Caco-2 (cell line): ENCODE results near the gene ADD1. TPM values are rescaled to one million over a fixed set of nuclear protein-coding genes. Genes with fewer than 3 reads are reported as not detected.

Source experiments
- BruUV-seq: library from RNA; stranded (reverse); fragments of 400-500 nt; replicated peaks from 2 replicates; lab custom pipeline; 2021; lab: Mats Ljungman, UMichigan
- CTCF ChIA-PET: fragments of 300-600 bp; sonication (Branson Sonifier 250); formaldehyde crosslinking; loops from one replicate; lab custom pipeline; 2022; ENCODE audit warnings: antibody characterized with exemption; lab: Charles Lee
- POLR2A ChIA-PET: fragments of 300-600 bp; sonication (Branson Sonifier 250); formaldehyde crosslinking; loops from one replicate; lab custom pipeline; 2022; ENCODE audit warnings: antibody characterized with exemption; lab: Charles Lee
- DNase-seq, 2 experiments: peaks; one replicate each; pipeline versions ENCODE4 v3.0.0 to v3.0.0-alpha.2; 2020 to 2022
- H3K27me3 ChIP-seq: replicated peaks from 2 replicates; pipeline ENCODE4 v1.6.0; 2011; ENCODE audit warnings: low read length; ENCODE audit not compliant: control insufficient read depth, insufficient read depth
- H3K36me3 ChIP-seq: 2 replicates; pipeline ENCODE4 v1.5.1; 2011; ENCODE audit warnings: low read length; ENCODE audit not compliant: control insufficient read depth, insufficient read depth
- H3K4me1 ChIP-seq: fragments of 250-450 bp; sonication (Bioruptor Pico); 2 replicates; pipeline ENCODE4 v1.5.1; 2020; ENCODE audit warnings: mild to moderate bottlenecking
- H3K4me3 ChIP-seq: 2 replicates; pipeline ENCODE4 v1.5.1; 2011; ENCODE audit warnings: low read depth, mild to moderate bottlenecking, control low read depth, low read length
- H3K9me3 ChIP-seq: fragments of 250-450 bp; sonication (Bioruptor Pico); 2 replicates; pipeline ENCODE4 v1.5.1; 2020; ENCODE audit warnings: mild to moderate bottlenecking, moderate library complexity
- H3K27ac Mint-ChIP-seq: one replicate; pipeline ENCODE4 v1.8.0; 2022; ENCODE audit warnings: mixed read lengths; ENCODE audit not compliant: unreplicated experiment
- H3K27me3 Mint-ChIP-seq: one replicate; pipeline ENCODE4 v1.8.0; 2022; ENCODE audit warnings: mixed read lengths; ENCODE audit not compliant: insufficient read depth, unreplicated experiment
- H3K36me3 Mint-ChIP-seq: one replicate; pipeline ENCODE4 v1.8.0; 2022; ENCODE audit warnings: mild to moderate bottlenecking, mixed read lengths; ENCODE audit not compliant: insufficient read depth, unreplicated experiment
- H3K4me1 Mint-ChIP-seq: one replicate; pipeline ENCODE4 v1.8.0; 2022; ENCODE audit warnings: low read depth, mixed read lengths; ENCODE audit not compliant: unreplicated experiment
- H3K4me3 Mint-ChIP-seq: one replicate; pipeline ENCODE4 v1.8.0; 2022; ENCODE audit warnings: mild to moderate bottlenecking, moderate library complexity, mixed read lengths; ENCODE audit not compliant: unreplicated experiment
- H3K9me3 Mint-ChIP-seq: one replicate; pipeline ENCODE4 v1.8.0; 2022; ENCODE audit warnings: mixed read lengths; ENCODE audit not compliant: unreplicated experiment
- CTCF ChIP-seq, 2 experiments: fragments of 200-600 bp in 1 of 2; IDR thresholded peaks; 1 replicate in 1 of 2; 2 replicates in 1 of 2; pipeline versions ENCODE4 v1.5.1 to v1.8.0; 2011 to 2022; ENCODE audit warnings: antibody characterized with exemption in 1 of 2, control low read depth in 1 of 2, inconsistent platforms in 1 of 2, low read depth in 1 of 2, low read length in 1 of 2, mild to moderate bottlenecking in 1 of 2, moderate library complexity in 1 of 2; ENCODE audit not compliant: insufficient read depth in 1 of 2, severe bottlenecking in 1 of 2, unreplicated experiment in 1 of 2
- intact Hi-C: fragments of 100-400 bp; cut with micrococcal nuclease; formaldehyde crosslinking; loops from one replicate; pipeline ENCODE4 v1.10.0; 2022; ENCODE audit not compliant: unreplicated experiment
- total RNA-seq: library from RNA; stranded (reverse); gene quantifications from 2 replicates; pipeline ENCODE4 v1.2.3, GENCODE V29; 2022

Gene ADD1
- total RNA-seq, 1 experiment from 2014 or later, result 242 TPM

- Histone ChIP-seq H3K4me1 (peaks cover 4% of the 10 kb centered on the region; the same call in 1 of the 2 replicates), H3K36me3 (no peaks in the 10 kb centered on the region; the same call in 1 of the 2 replicates), H3K27me3 (no peaks in the 10 kb centered on the region), H3K4me3 (no peak overlapping the region), H3K9me3 (no peaks in the 10 kb centered on the region)
- no peak for DNase-seq
- ChIA-PET POLR2A (no interaction called here), CTCF (no interaction called here)
- H3K9me3 Mint-ChIP-seq, result no peaks in the 10 kb centered on the region
- no peak overlapping the region for H3K27ac Mint-ChIP-seq
- no peaks in the 10 kb centered on the region for H3K4me1 Mint-ChIP-seq
- no peak overlapping the region for H3K4me3 Mint-ChIP-seq
- no peaks in the 10 kb centered on the region for H3K27me3 Mint-ChIP-seq
- peaks cover 29% of the 10 kb centered on the region for H3K36me3 Mint-ChIP-seq
- no peak for TF ChIP-seq CTCF (IDR thresholded peaks at IDR 0.05; ENCODE audit: insufficient read depth in 1 of 2, low read depth in 1 of 2, low read length in 1 of 2, severe bottlenecking in 1 of 2, unreplicated experiment in 1 of 2)
- BruUV-seq, result no TSS peak
- intact Hi-C loops, result no loop called here
Measured at GRCh38 chr4:2878346-2878745, 34.7 kb downstream of the ADD1 start.

DNA sequence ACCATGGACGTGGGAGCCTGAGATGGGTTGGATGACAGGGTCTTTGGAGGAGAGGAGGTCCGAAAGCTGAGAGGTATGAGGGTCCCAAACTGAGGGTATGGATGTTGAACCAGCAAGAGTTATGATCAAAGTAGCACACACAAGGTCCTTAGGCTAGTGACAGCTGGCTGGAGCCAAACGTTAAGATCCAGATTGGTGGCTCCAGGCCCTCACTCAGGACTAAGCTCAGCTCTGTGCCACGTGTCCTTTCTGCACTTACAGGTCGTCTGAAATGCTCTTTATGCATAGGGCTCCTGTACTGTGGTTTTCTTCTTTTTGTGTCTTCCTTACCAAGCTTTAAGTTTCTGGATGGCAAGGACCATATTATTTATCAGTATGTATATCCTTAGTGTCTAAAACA is 35.4 kb downstream of the ADD1 start:
- BruUV-seq, result no TSS peak
- no peak overlapping the region for H3K4me3 Mint-ChIP-seq
- TF ChIP-seq CTCF (IDR thresholded peaks at IDR 0.05; ENCODE audit: insufficient read depth in 1 of 2, low read depth in 1 of 2, low read length in 1 of 2, severe bottlenecking in 1 of 2, unreplicated experiment in 1 of 2), result no peak
- intact Hi-C loops, result no loop called here
- CTCF ChIA-PET, result no interaction called here
- no peak overlapping the region for H3K4me3 ChIP-seq
- no peak overlapping the region for H3K27ac Mint-ChIP-seq
- H3K9me3 ChIP-seq, result no peaks in the 10 kb centered on the region
- no peaks in the 10 kb centered on the region for H3K27me3 Mint-ChIP-seq
- H3K4me1 ChIP-seq, result no peaks in the 10 kb centered on the region
- POLR2A ChIA-PET, result no interaction called here
- H3K9me3 Mint-ChIP-seq, result no peaks in the 10 kb centered on the region
- no peaks in the 10 kb centered on the region for H3K4me1 Mint-ChIP-seq
- peaks cover 33% of the 10 kb centered on the region for H3K36me3 Mint-ChIP-seq
- H3K36me3 ChIP-seq, result no peaks in the 10 kb centered on the region; the same call in 1 of the 2 replicates
- H3K27me3 ChIP-seq, result no peaks in the 10 kb centered on the region
- no peak for DNase-seq

- CTCF ChIA-PET, result interaction anchor here (0.6 kb wide), 1 partner anchor 20 kb away, joined by 3 read pairs; no protein-coding TSS in a partner anchor
- no peaks in the 10 kb centered on the region for H3K27me3 Mint-ChIP-seq
- Histone ChIP-seq H3K4me3 (no peak overlapping the region), H3K4me1 (no peaks in the 10 kb centered on the region), H3K9me3 (no peaks in the 10 kb centered on the region), H3K27me3 (no peaks in the 10 kb centered on the region), H3K36me3 (no peaks in the 10 kb centered on the region; the same call in 1 of the 2 replicates)
- no peak overlapping the region for H3K27ac Mint-ChIP-seq
- no peak for TF ChIP-seq CTCF (IDR thresholded peaks at IDR 0.05; ENCODE audit: insufficient read depth in 1 of 2, low read depth in 1 of 2, low read length in 1 of 2, severe bottlenecking in 1 of 2, unreplicated experiment in 1 of 2)
- DNase-seq, result no peak
- intact Hi-C loops, result no loop called here
- no peaks in the 10 kb centered on the region for H3K9me3 Mint-ChIP-seq
- H3K4me3 Mint-ChIP-seq, result no peak overlapping the region
- H3K4me1 Mint-ChIP-seq, result peaks cover 6% of the 10 kb centered on the region
- no TSS peak for BruUV-seq
- POLR2A ChIA-PET, result no interaction called here
- peaks cover 47% of the 10 kb centered on the region for H3K36me3 Mint-ChIP-seq
Measured at GRCh38 chr4:2881431-2881830, 37.8 kb downstream of the ADD1 start.
